Measurements from ENCODE around the gene TP53AIP1.

The TP53AIP1 gene

GRCh38 chr11:128963744-128964325 is 21.2 kb upstream of the TP53AIP1 start:
- 82 to 90% methylated on average over 3 of the region's 3 CpGs for WGBS, 2 experiments (ENCODE audit: insufficient coverage in 2 of 2)
- Histone ChIP-seq H3K4me3 (ENCODE audit: extremely low read depth, insufficient read depth, low read length, poor library complexity, severe bottlenecking) (no peak overlapping the region), H3K4me1 (ENCODE audit: control insufficient read depth, insufficient read depth, low read length, poor library complexity, severe bottlenecking) (no peaks in the 10 kb centered on the region), H3K27ac (ENCODE audit: low read depth, low read length, severe bottlenecking) (no peak overlapping the region), H3K9me3 (ENCODE audit: control insufficient read depth, low read length) (no peaks in the 10 kb centered on the region), H3K36me3 (ENCODE audit: control insufficient read depth, insufficient read depth, low read length) (peaks cover 6% of the 10 kb centered on the region)

GRCh38 chr11:128962896-128963295 is 20.2 kb upstream of the TP53AIP1 start:
- no peak overlapping the region for H3K4me3 ChIP-seq (ENCODE audit: extremely low read depth, insufficient read depth, low read length, poor library complexity, severe bottlenecking)
- 94 to 100% methylated on average over 3 to 4 of the region's 5 CpGs for WGBS, 2 experiments (ENCODE audit: insufficient coverage in 2 of 2)
- no peaks in the 10 kb centered on the region for H3K4me1 ChIP-seq (ENCODE audit: control insufficient read depth, insufficient read depth, low read length, poor library complexity, severe bottlenecking)
- no peaks in the 10 kb centered on the region for H3K9me3 ChIP-seq (ENCODE audit: control insufficient read depth, low read length)
- no peaks in the 10 kb centered on the region for H3K36me3 ChIP-seq (ENCODE audit: control insufficient read depth, insufficient read depth, low read length)
- no peak overlapping the region for H3K27ac ChIP-seq (ENCODE audit: low read depth, low read length, severe bottlenecking)

GRCh38 chr11:128961645-128962044 is 19.0 kb upstream of the TP53AIP1 start:
- 100% methylated on average over 1 of the region's 2 CpGs; no CpG with 5 or more reads in 1 of the 2 experiments for WGBS, 2 experiments (ENCODE audit: insufficient coverage in 2 of 2)

GRCh38 chr11:128957202-128957482 is 14.5 kb upstream of the TP53AIP1 start:
- no peak overlapping the region for H3K27ac ChIP-seq (ENCODE audit: low read depth, low read length, severe bottlenecking)

More at GRCh38 chr11:128961645-128962044, 19.0 kb upstream of the TP53AIP1 start:
- H3K4me1 ChIP-seq (ENCODE audit: control insufficient read depth, insufficient read depth, low read length, poor library complexity, severe bottlenecking) = no peaks in the 10 kb centered on the region
- no peaks in the 10 kb centered on the region for H3K36me3 ChIP-seq (ENCODE audit: control insufficient read depth, insufficient read depth, low read length)
- H3K4me3 ChIP-seq (ENCODE audit: extremely low read depth, insufficient read depth, low read length, poor library complexity, severe bottlenecking) = no peak overlapping the region
- H3K27ac ChIP-seq (ENCODE audit: low read depth, low read length, severe bottlenecking) = no peak overlapping the region
- H3K9me3 ChIP-seq (ENCODE audit: control insufficient read depth, low read length) = no peaks in the 10 kb centered on the region

GRCh38 chr11:128956401-128957201 is 13.9 kb upstream of the TP53AIP1 start:
- Histone ChIP-seq H3K27ac (ENCODE audit: low read depth, low read length, severe bottlenecking) (no peak overlapping the region), H3K36me3 (ENCODE audit: control insufficient read depth, insufficient read depth, low read length) (no peaks in the 10 kb centered on the region), H3K9me3 (ENCODE audit: control insufficient read depth, low read length) (no peaks in the 10 kb centered on the region), H3K4me1 (ENCODE audit: control insufficient read depth, insufficient read depth, low read length, poor library complexity, severe bottlenecking) (no peaks in the 10 kb centered on the region), H3K4me3 (ENCODE audit: extremely low read depth, insufficient read depth, low read length, poor library complexity, severe bottlenecking) (no peak overlapping the region)
- WGBS, 2 experiments (ENCODE audit: insufficient coverage in 2 of 2) = 53 to 75% methylated on average over 4 to 5 of the region's 8 CpGs

More at GRCh38 chr11:128957202-128957482, 14.5 kb upstream of the TP53AIP1 start:
- H3K36me3 ChIP-seq (ENCODE audit: control insufficient read depth, insufficient read depth, low read length) = no peaks in the 10 kb centered on the region
- H3K4me1 ChIP-seq (ENCODE audit: control insufficient read depth, insufficient read depth, low read length, poor library complexity, severe bottlenecking) = no peaks in the 10 kb centered on the region
- no peaks in the 10 kb centered on the region for H3K9me3 ChIP-seq (ENCODE audit: control insufficient read depth, low read length)
- no peak overlapping the region for H3K4me3 ChIP-seq (ENCODE audit: extremely low read depth, insufficient read depth, low read length, poor library complexity, severe bottlenecking)
- WGBS, 2 experiments (ENCODE audit: insufficient coverage in 2 of 2) = 95 to 99% methylated on average over 4 to 7 of the region's 8 CpGs

GRCh38 chr11:128955636-128956035 is 13.0 kb upstream of the TP53AIP1 start:
- Histone ChIP-seq H3K36me3 (ENCODE audit: control insufficient read depth, insufficient read depth, low read length) (no peaks in the 10 kb centered on the region), H3K4me3 (ENCODE audit: extremely low read depth, insufficient read depth, low read length, poor library complexity, severe bottlenecking) (no peak overlapping the region), H3K27ac (ENCODE audit: low read depth, low read length, severe bottlenecking) (no peak overlapping the region), H3K9me3 (ENCODE audit: control insufficient read depth, low read length) (no peaks in the 10 kb centered on the region), H3K4me1 (ENCODE audit: control insufficient read depth, insufficient read depth, low read length, poor library complexity, severe bottlenecking) (no peaks in the 10 kb centered on the region)
- WGBS, 2 experiments (ENCODE audit: insufficient coverage in 2 of 2) = 44 to 85% methylated on average over 1 to 2 of the region's 3 CpGs

- H3K4me3 ChIP-seq (ENCODE audit: extremely low read depth, insufficient read depth, low read length, poor library complexity, severe bottlenecking) = no peak overlapping the region
These were observed 10.5 kb upstream of the TP53AIP1 start for GRCh38 chr11:128953151-128953550.

GRCh38 chr11:128949791-128950454 is 7.3 kb upstream of the TP53AIP1 start:
- Histone ChIP-seq H3K9me3 (ENCODE audit: control insufficient read depth, low read length) (no peaks in the 10 kb centered on the region), H3K36me3 (ENCODE audit: control insufficient read depth, insufficient read depth, low read length) (no peaks in the 10 kb centered on the region), H3K4me3 (ENCODE audit: extremely low read depth, insufficient read depth, low read length, poor library complexity, severe bottlenecking) (no peak overlapping the region), H3K4me1 (ENCODE audit: control insufficient read depth, insufficient read depth, low read length, poor library complexity, severe bottlenecking) (no peaks in the 10 kb centered on the region), H3K27ac (ENCODE audit: low read depth, low read length, severe bottlenecking) (no peak overlapping the region)
- 97 to 98% methylated on average over 5 to 8 of the region's 13 CpGs for WGBS, 2 experiments (ENCODE audit: insufficient coverage in 2 of 2)

More at GRCh38 chr11:128953151-128953550, 10.5 kb upstream of the TP53AIP1 start:
- no peaks in the 10 kb centered on the region for H3K36me3 ChIP-seq (ENCODE audit: control insufficient read depth, insufficient read depth, low read length)
- 93 to 96% methylated on average over 10 to 13 of the region's 16 CpGs for WGBS, 2 experiments (ENCODE audit: insufficient coverage in 2 of 2)
- no peak overlapping the region for H3K27ac ChIP-seq (ENCODE audit: low read depth, low read length, severe bottlenecking)
- no peaks in the 10 kb centered on the region for H3K4me1 ChIP-seq (ENCODE audit: control insufficient read depth, insufficient read depth, low read length, poor library complexity, severe bottlenecking)
- no peaks in the 10 kb centered on the region for H3K9me3 ChIP-seq (ENCODE audit: control insufficient read depth, low read length)

- Histone ChIP-seq H3K4me1 (ENCODE audit: control insufficient read depth, insufficient read depth, low read length, poor library complexity, severe bottlenecking) (no peaks in the 10 kb centered on the region), H3K36me3 (ENCODE audit: control insufficient read depth, insufficient read depth, low read length) (no peaks in the 10 kb centered on the region), H3K27ac (ENCODE audit: low read depth, low read length, severe bottlenecking) (no peak overlapping the region), H3K9me3 (ENCODE audit: control insufficient read depth, low read length) (no peaks in the 10 kb centered on the region), H3K4me3 (ENCODE audit: extremely low read depth, insufficient read depth, low read length, poor library complexity, severe bottlenecking) (no peak overlapping the region)
- WGBS, 2 experiments (ENCODE audit: insufficient coverage in 2 of 2) = 62% methylated on average over 2 of the region's 3 CpGs; no CpG with 5 or more reads in 1 of the 2 experiments
These were observed 5.9 kb upstream of the TP53AIP1 start for GRCh38 chr11:128948583-128948982.

GRCh38 chr11:128947773-128948172 is 5.1 kb upstream of the TP53AIP1 start:
- Histone ChIP-seq H3K27ac (ENCODE audit: low read depth, low read length, severe bottlenecking) (no peak overlapping the region), H3K4me3 (ENCODE audit: extremely low read depth, insufficient read depth, low read length, poor library complexity, severe bottlenecking) (no peak overlapping the region)
- 89% methylated on average over 1 of the region's 2 CpGs; no CpG with 5 or more reads in 1 of the 2 experiments for WGBS, 2 experiments (ENCODE audit: insufficient coverage in 2 of 2)

More at GRCh38 chr11:128947773-128948172, 5.1 kb upstream of the TP53AIP1 start:
- no peaks in the 10 kb centered on the region for H3K36me3 ChIP-seq (ENCODE audit: control insufficient read depth, insufficient read depth, low read length)
- H3K4me1 ChIP-seq (ENCODE audit: control insufficient read depth, insufficient read depth, low read length, poor library complexity, severe bottlenecking) = no peaks in the 10 kb centered on the region
- H3K9me3 ChIP-seq (ENCODE audit: control insufficient read depth, low read length) = no peaks in the 10 kb centered on the region

All from mesodermal cell (in vitro differentiated cells).